Measurements from ENCODE around the gene PRC1. TPM values are rescaled to one million over a fixed set of nuclear protein-coding genes. Genes with fewer than 3 reads are reported as not detected.

Gene PRC1
- total and polyA plus RNA-seq, 2 of the 13 experiments (the other 11 are each of a cell fraction or from before 2014, with no cell fraction given), result 137 to 162 TPM

- 0 out of 2 replicates have a peak, but pooled peaks have one; percentile 21 for TF ChIP-seq TFE3 (CRISPR knock-in tag; IDR thresholded peaks at IDR 0.05)
- TF ChIP-seq ESRRA (CRISPR knock-in tag; IDR thresholded peaks at IDR 0.05; ENCODE audit: low read depth), result no peak
- TF ChIP-seq TFDP1 (CRISPR knock-in tag; IDR thresholded peaks at IDR 0.05; ENCODE audit: borderline replicate concordance), result peak; percentile 60; the same call in 1 of the 2 replicates
- 0 out of 2 replicates have a peak, but pooled peaks have one; percentile 56 for TF ChIP-seq FUBP1 (CRISPR knock-in tag; IDR thresholded peaks at IDR 0.05; ENCODE audit: borderline replicate concordance)
- TF ChIP-seq TEAD2 (CRISPR knock-in tag; IDR thresholded peaks at IDR 0.05), result no peak
- TF ChIP-seq ARNT2 (CRISPR knock-in tag; IDR thresholded peaks at IDR 0.05; ENCODE audit: low read depth), result peak; percentile 25; the same call in 1 of the 2 replicates
- TF ChIP-seq FOXP4 (CRISPR knock-in tag; IDR thresholded peaks at IDR 0.05), result peak; percentile 16; the same call in 1 of the 2 replicates
- TF ChIP-seq NONO (IDR thresholded peaks at IDR 0.05), result no peak
- peak; percentile 83; the same call in 1 of the 2 replicates for TF ChIP-seq NONO (CRISPR knock-in tag; conservative IDR thresholded peaks at IDR 0.05)
- peak; percentile 39; the same call in 1 of the 2 replicates for TF ChIP-seq MIER2 (CRISPR knock-in tag; IDR thresholded peaks at IDR 0.05)
- 0 out of 2 replicates have a peak, but pooled peaks have one; percentile 33 for TF ChIP-seq SP4 (CRISPR knock-in tag; IDR thresholded peaks at IDR 0.05)
- TF ChIP-seq ZNF580 (CRISPR knock-in tag; IDR thresholded peaks at IDR 0.05; ENCODE audit: borderline replicate concordance, low read depth), result peak; percentile 34; the same call in 1 of the 2 replicates
- no peak for TF ChIP-seq DDIT3 (CRISPR knock-in tag; IDR thresholded peaks at IDR 0.05)
- no peak for TF ChIP-seq KLF15 (CRISPR knock-in tag; IDR thresholded peaks at IDR 0.05; ENCODE audit: borderline replicate concordance)
- peak; percentile 67 for TF ChIP-seq ZNF501 (CRISPR knock-in tag; IDR thresholded peaks at IDR 0.05)
- no peak for TF ChIP-seq ZNF503 (CRISPR knock-in tag; IDR thresholded peaks at IDR 0.05)
- no peak for TF ChIP-seq ATM (IDR thresholded peaks at IDR 0.05; ENCODE audit: borderline replicate concordance)
Observed at GRCh38 chr15:91022075-91022831, 27.9 kb upstream of the PRC1 start, which contains the start of gene VPS33B (continued).

Data from HepG2 (cell line).